HG03097 (cell line): Measurements from ENCODE around the gene JKAMP.

Experiments used
- ATAC-seq: cut with Tn5 transposase; IDR thresholded peaks from one replicate; pipeline ENCODE4 v1.9.1; 2021; ENCODE audit not compliant: unreplicated experiment, low FRiP score

The JKAMP gene

GRCh38 chr14:59480166-59480565 lies 4.2 kb upstream of the JKAMP start:
- ATAC-seq: no peak

- ATAC-seq: no peak
Observed at GRCh38 chr14:59481407-59481806, 2.9 kb upstream of the JKAMP start.

- ATAC-seq: no peak
Observed at GRCh38 chr14:59481871-59482540, 2.3 kb upstream of the JKAMP start.

- ATAC-seq: no peak
Observed at GRCh38 chr14:59482541-59483331, 1.6 kb upstream of the JKAMP start.

- peak; percentile 0 for ATAC-seq
Observed at GRCh38 chr14:59483363-59483762, 954 bp upstream of the JKAMP start.

DNA sequence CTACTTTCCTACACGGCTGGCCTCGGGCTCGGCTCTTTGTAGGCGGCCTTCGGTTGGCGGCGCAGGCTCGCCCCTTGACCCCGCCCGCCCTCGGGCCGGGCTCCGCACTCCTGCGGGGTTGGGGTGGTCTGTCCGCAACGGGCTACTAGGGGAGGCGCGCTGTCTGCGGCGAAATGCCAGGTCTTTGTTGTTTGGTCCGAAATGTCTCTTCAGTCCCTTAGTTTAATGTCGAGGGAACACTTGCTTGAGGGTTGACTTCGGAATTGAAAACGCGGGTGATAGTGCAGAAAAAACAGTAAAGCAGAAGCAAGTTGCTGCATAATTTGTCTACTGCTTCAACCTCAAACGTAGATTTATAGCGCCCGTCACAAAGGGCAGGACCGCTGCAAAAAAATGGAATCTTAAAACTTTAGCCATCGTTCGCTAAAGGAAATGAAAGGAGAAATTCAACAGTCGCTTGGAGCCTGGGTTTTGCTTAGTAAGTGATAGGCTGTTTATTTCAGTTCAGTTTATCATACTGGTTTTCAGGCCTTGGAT lies 390 bp downstream of the JKAMP start:
- peak; percentile 45 for ATAC-seq

DNA sequence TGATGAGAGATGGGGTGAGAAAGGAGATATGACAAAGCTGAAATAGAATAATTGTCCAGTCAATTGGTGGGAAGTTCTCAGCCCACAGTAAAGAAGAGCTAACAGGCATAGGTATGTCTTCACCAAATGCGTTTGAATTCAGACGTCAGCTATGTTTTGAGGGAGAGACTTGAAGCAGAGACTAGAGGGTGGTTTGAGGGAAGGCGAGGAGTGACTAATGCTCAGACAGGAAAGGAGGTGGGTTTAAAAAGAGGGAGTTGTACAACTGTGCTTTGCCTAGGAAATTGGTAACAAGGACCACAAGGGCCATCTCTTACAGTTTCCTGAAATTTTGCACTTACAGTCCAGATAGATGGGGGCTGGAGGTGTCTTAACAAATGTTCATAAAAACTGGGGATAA lies 6.4 kb downstream of the JKAMP start:
- ATAC-seq: no peak

- no peak for ATAC-seq
Observed at GRCh38 chr14:59492384-59492783, 8.1 kb downstream of the JKAMP start.

- no peak for ATAC-seq
Observed at GRCh38 chr14:59500732-59501131, 16.4 kb downstream of the JKAMP start.

DNA sequence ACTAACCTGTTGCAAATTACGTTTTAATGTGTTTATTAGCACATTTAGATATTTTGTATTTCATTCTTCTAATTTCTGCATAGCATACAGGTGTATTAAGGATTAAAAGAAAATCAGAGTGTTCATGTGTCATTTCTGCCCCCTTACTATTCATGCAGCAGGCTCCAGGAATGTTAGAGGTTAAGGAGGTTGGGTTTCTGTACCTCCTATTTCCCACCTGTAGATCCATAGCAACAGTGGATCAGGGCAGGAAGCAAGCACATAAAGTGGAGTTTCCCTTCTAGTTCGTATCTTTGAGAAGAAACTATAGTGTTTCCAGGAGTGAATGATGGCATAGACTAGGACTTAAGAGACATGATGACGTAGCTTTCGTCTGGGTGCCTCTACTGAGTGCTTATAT lies 18.9 kb downstream of the JKAMP start:
- ATAC-seq: no peak

DNA sequence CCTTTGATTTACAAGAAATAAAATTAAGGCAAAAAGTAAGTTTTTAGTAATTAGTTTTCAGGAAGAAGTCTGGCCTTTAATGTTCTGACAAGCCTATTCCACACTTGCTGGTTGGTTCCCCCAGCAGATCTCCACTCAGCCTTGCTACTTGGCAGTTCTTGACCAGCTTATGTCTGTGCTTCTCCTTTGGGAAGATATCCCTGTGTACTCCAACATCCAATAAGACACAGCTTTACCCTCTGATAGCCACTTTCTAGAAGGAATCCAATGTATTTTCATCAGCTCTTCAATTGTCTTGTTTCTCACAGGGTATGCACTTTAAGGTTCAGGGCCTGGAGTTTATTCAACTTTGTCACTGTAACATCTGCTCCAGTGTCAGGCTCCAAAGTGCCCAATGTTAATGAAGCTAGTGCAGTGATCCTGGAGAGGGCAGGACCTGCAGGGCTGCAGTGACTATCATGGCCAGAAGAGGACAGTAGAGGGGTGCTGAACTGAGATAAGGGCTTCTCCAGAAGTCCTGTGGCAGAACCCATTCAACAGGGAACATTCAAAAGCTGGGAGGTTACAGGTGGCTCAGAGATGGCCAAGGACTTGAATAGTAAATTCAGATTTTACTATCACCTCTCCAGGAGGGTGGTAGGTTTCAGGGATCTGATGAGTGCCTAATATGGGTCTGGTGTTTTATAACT lies 22.9 kb downstream of the JKAMP start:
- no peak for ATAC-seq

DNA sequence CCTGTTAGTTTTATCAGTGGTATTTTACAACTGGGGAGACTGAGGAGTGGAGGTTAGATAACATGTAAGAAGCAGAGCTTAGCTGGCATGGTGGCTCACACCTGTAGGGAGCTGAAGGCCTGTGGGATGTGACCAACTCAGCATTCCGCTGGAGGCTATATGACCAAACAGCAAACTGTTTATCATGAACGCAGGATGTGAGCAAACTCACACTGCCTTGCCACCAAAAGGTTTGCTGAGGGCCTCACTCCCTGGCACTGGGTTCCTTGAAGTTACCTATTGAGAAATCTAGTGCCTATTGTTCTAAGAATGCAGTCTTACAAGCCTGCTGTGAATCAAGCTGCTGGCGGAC lies 23.4 kb downstream of the JKAMP start:
- ATAC-seq: no peak

DNA sequence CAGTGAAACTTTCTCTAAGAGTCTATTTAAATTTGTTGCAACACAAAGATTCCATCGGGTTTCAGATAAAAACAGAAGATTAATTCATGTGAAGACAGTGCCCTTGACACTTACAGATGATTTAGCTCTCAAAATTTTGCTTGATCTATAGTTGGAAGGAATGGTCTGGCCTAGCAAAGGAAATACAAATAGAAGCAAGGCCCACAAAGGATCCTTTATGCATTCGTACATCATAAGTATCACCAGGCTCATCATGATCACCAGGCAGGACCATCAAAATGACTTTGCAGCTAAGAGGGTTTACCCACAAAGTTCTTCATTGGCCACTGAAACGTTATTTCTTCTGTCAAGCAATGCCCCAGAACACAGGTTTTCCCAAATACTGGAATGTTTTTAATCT lies 24.8 kb downstream of the JKAMP start:
- no peak for ATAC-seq

DNA sequence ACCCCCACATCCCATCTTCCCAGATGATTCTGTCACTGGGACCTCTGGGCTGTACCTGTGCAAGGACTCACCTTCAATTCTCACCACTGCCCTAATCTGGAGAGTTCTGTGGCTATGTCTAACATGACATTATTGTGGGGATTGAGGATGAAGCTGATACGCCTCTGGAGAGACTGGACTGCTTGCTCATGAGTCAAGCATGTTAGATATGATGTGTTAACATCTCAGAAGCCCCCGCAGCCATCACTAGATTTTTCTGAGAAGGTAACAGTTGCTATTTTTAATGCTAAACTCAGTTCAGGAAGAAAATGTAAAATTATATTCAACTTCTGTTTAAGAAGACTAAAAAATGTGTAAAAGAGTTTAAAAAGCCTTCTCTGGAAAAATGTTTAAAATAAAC lies 25.7 kb downstream of the JKAMP start:
- ATAC-seq: no peak

DNA sequence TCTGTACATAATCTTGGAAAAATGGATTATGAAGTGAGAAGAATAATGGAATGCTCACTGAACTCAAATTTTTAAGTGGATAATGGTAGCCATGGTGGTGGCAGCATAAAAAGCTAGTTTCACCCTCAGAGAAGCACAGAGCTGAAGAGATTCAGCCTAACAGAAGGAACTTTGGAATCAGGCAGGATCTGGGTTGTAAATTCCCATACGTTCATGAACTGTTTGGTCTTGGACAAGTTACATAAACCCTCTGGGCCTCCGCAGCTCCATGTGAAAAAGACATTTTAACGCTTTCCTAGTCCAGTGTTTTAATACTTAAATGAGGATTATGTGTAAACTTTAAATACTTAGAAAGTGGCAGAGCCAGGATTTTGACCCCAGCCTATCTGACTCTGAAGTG lies 26.6 kb downstream of the JKAMP start:
- ATAC-seq: no peak

GRCh38 chr14:59511916-59512575 lies 27.7 kb downstream of the JKAMP start:
- no peak for ATAC-seq

GRCh38 chr14:59520224-59520623 lies 35.9 kb downstream of the JKAMP start:
- ATAC-seq: no peak

GRCh38 chr14:59529189-59529588 lies 44.9 kb downstream of the JKAMP start:
- no peak for ATAC-seq

DNA sequence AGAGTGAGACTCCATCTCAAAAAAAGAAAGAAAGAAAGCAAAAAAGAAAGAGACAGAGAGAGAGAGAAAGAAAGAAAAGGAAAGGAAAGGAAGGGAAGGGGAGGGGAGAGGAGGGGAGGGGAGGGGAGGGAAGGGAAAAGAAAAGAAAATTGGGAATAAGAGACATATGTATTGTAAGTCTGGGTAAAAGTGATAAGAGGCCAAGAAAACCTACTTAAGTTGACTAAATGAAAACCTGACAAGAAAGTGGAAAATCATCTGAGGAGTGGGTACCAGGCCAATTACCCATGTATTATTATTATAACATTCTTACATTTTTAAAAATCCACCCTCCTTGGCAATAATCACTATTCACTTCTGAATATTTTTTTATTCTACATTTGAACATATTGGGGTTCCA lies 46.0 kb downstream of the JKAMP start:
- ATAC-seq: no peak

DNA sequence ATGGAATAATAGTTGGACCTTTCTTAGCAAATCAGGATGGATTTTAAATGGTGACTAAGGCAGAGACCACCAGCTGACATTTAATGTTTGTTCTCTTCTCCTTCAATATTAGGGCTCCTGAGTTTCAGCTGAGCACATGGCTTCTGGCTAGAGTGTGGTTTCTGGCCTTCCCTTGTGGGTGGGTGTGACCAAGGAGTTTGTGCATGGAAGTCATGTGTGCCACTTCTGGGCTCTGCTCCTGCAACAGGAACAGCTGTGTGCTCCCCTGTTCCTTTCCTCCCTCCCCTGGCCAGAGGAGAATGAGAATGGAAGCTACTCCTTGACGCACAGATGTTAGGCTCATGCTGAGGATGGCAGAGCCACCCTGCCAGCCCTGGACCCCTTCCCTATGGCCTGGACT lies 48.1 kb downstream of the JKAMP start:
- ATAC-seq: no peak

GRCh38 chr14:59534361-59534987 lies 50.2 kb downstream of the JKAMP start:
- ATAC-seq: no peak
